ENCODE data around the gene AHDC1.
"Not testable (repeated sequence)": the region's sequence is repeated elsewhere in the genome, so short reads cannot be mapped to it uniquely, and the experiment has no call there.

The AHDC1 gene

GRCh38 chr1:27564710-27565649 is 39.0 kb downstream of the AHDC1 start:
- no peak for DNase-seq (ENCODE audit: low read depth)

DNA sequence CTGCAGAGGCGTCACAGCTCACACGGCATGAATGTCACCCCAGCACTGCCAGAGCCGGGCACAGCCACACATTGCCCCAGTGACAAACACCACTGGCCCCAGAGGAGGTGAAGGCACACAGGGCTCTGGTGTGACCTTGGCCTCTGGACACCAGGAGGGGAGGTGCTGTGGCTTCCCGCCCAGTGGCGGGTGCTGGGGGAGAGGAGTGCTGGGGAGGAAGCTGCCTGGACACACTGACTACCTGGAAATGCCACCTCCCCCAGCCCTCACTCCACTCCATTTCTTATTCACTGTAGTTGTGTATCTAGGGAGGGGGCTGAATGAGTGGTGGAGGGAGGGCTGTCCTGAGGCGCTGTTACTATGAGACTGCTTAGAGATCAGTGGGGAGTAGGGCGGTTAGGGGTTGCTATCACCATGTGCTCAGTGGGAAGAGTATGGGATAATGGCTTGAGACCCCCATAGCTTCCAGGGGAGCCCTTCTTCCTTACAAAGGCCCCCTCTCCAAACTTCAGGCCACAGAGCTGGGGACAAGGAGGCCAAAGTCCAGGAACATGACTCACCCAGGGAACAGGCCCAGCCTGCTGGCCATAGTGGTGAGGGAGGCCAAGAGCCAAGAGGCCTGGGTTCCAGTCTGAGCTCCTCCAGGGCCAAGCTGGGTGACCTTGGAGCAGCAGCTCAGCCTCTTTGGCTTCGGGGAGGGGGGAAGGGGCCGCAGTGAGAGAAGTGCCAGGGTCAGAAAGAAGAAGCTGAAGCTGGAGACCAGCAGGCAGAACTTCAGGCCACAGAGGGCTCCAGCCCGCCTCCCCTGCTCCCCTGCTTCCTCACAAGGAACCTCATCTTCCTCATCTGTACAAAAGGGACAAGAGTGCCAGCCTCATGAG is 40.1 kb downstream of the AHDC1 start:
- no peak for DNase-seq (ENCODE audit: low read depth)

- no peak for DNase-seq (ENCODE audit: low read depth)
Measured at GRCh38 chr1:27563341-27563590, 40.7 kb downstream of the AHDC1 start.

DNA sequence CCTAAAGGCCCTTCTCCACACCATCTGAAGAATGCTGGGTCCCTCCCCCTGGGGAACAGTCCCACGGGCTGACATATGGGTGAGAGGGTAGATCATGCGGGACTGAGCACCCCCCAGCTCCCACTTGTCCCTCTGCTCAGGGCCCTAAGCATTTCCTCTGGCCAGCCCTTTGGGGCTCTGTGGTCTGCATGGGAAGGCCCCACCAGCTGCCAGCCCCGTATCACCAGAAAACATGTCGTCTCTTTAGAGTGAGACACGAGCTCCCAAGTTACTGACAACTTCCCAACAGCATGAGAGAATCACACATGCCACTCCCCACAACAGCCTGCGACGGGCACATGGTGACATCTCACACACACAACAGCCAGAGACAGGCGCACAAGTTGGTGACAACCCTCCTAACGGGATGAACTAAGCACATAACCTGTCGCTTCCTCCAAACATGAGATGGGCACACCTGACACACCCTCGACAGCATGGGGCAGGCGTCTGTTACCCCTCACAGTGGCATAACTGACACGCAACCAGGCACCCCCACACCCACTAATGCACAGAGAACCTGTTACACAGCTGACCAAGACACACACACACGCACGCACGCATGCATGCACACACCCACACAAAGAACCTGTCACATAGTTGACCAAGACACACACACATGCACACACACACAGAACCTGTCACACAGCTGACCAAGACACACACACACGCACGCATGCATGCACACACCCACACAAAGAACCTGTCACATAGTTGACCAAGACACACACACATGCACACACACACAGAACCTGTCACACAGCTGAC is 41.2 kb downstream of the AHDC1 start:
- DNase-seq (ENCODE audit: low read depth): no peak

DNA sequence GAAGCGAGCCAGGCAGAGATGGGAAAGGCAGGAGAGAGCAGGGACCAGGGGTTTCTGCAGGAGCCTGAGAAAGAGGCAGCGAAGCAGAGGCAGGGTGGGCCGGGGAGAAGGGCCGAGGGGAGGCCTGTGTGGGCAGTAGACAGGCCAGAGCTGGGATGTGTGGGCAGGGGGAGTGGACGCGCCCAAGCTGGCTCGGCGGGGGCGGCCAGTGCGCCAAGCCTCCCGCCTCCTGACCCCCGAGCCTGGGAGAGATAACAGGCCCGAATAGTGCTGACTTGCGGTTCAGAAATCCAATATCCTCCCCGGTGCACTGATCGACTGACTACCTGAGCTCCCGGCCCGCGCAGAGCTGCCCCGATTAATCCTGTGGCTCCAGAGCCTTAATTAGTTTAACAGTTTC is 41.9 kb downstream of the AHDC1 start:
- no peak for DNase-seq (ENCODE audit: low read depth)

GRCh38 chr1:27561124-27561899 is 42.6 kb downstream of the AHDC1 start:
- DNase-seq (ENCODE audit: low read depth): no peak

DNA sequence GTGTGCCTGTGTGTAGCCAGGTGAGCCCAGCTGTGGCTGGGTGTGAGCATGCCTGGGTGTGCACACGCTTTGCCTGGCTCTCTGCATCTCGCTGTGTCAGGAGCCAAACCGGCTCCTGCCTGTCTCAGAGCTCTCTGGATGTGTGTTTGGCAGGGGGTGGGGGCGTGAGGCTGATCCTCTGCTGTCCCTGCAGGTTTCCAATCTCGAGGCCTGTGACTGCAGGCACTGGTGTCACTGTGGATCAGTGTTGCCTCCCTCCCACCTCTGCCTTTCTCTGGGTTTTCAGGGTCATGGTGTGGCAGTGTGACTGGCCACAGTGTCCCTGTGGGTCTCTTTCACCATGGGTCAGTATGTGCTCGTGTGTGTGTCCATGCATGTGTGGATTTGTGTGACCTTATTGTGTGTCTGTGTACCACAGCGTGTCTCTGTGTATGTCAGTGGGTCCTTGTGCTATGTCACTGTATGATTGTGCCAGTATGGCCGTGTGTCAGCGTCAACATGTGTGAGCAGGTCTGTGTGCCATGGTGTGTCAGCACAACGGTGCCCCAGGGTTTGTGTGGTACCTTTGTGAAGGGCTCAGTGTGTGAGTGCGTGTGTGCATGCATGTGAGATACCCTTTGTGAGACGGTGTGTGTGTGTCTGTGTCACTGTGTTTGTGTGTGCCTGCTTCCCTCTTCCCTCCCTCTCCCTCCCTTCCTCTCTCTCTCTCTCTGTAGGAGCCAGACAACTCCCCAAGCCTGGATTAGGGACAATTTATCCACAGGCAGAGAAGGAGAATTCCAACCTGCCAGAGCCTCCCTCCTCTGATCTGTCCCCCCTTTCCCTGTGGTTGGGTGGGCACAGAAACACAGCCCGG is 43.4 kb downstream of the AHDC1 start:
- no peak for DNase-seq (ENCODE audit: low read depth)

DNA sequence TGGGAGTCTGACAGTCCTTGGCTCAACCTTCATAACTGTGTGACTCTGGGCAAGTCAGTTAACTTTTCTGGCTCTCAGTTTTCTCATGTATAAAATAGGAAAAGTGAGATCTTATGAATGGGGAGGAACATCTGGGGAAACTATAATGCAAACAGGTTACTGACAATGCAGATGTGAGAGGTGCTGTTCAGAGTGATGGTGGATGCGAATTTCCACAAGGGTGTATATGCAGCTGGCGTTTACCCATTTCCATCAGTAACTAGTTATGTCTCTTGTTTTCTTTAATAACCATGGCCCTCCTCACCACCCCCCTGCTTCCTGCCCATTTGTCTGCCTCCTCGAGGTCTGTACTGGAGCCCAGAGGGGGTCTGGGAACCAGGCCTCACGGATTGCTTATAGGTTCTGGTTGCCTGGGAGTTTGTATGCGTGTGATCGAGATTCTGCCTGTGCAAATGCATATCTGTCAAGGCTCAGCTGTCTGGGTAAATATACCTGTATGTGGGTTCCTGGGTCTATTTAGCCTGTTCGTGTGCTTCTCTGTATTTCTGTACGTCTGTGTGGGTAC is 44.4 kb downstream of the AHDC1 start:
- no peak for DNase-seq (ENCODE audit: low read depth)

DNA sequence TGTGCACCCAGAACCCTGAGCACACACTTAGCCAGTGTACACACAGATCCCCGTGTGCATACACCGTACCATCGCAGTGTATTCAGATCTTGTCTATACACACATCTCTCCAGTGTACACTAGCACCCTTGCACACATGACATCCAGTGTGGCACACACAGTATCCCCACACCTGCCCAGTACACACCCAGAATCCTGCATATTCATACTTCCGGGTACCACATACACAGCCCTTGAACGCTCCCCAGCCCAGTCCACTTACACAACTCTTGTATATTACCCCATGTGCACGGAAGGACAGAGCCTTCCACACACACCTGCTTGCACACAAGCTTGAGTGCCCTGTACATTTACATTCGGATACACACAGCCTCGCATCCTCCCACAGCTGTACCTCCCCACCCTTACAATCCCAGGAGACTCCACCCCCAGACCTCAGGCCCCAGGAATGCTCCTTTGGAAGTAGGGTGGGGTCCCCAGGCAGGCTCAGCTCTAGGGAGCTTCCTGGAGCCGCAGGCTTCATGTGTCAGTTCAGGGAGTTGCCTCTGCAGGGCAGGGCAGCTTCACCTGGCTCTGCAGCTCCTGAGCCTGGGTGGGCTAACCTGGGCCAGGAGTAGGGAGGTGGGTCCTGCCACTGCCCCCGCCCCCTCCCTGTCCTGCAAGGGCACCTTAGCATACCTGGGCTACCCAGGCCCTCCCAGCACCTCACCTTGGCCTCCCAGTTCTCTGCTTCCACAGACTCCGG is 46.2 kb downstream of the AHDC1 start:
- DNase-seq (ENCODE audit: low read depth): no peak

DNA sequence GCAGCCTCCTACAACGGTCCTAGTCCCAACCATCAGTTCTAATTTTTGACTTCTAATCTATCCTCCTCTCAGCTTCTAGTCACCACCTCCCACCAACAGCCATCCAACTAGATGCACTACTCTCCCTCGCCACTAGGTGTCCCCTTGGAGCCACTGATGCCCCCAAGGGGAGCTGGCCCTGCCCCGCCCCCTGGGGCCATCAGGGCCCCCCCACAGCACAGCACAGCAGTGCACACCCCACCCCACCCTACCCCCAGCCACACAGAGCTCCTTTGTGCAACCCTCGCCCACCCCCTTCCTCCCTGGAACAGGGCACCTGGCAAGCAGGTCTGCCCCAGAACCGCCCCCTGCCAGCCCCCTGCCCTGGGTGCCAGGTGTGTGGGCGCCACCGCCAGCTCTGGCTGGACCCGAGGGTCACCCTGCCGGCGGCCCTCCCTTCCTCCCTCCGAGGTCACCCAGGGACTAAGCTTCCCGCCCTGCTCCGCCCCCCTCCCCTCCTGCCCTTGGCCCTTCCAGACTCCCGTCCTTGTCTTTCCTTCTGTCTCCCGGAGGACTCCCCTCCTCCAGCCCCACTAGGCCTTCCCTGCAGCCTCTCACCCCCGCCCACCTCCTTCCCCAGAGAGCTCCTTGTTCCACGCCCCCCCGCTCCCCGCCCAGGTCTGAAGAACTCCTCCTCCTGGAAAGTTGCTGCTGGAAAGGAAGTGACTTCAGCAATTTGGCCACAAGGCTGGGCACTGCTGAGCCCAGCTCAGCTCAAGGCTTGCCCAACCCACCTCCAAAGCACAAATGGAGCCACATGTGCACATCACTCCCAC is 47.0 kb downstream of the AHDC1 start:
- peak; percentile 54 for DNase-seq (ENCODE audit: low read depth)

DNA sequence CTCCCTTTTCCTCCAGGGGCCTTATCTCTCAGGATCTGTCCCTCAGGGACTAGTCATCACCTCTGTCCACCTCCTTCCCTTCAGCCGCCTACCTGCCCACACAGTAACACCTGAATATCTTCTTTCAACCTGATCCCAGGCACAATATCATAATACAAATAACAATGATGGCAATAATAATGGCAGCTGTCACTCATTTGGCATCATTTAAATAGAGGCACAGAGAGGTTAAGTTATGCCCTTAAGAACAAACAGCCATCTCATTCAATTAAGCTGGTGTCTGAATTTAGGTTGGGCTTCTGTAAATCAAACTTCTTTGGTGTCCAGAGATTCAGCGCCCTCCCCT is 47.5 kb downstream of the AHDC1 start:
- DNase-seq (ENCODE audit: low read depth): no peak

DNA sequence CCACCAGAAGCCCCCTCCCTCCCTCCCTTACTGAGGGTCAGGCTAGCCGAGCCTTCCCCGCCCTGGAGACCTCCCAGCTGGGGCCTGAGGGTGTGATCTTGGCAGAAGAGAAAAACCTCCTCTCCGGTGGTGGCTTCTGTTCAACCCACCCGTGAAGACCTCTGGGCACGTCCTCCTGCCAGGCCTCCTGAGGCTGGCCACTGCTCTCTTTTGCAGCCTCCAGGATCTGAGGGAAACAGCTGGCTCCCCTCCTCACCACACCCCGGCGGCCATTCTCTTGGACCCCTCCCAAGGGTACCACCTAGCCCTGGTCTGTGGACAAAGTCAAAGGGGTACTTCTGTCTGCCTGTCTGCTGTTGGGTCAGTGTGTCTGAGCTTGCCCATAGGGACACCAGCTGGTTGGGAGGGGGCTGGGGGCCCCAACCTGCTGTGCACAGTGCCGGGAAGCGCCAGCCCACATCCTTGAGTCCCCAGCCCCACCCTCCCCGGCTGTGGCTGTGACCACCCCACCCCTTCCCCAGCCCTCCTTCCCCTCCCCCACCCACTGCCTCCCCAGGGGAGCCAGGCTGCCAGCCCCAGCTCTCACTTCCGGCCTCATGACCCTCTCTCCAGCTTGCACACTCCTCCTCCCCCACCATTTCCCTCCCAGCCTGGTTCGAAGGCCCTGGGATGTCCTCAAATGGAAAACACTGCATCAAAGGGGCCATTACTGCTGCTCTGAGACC is 48.1 kb downstream of the AHDC1 start:
- no peak for DNase-seq (ENCODE audit: low read depth)

DNA sequence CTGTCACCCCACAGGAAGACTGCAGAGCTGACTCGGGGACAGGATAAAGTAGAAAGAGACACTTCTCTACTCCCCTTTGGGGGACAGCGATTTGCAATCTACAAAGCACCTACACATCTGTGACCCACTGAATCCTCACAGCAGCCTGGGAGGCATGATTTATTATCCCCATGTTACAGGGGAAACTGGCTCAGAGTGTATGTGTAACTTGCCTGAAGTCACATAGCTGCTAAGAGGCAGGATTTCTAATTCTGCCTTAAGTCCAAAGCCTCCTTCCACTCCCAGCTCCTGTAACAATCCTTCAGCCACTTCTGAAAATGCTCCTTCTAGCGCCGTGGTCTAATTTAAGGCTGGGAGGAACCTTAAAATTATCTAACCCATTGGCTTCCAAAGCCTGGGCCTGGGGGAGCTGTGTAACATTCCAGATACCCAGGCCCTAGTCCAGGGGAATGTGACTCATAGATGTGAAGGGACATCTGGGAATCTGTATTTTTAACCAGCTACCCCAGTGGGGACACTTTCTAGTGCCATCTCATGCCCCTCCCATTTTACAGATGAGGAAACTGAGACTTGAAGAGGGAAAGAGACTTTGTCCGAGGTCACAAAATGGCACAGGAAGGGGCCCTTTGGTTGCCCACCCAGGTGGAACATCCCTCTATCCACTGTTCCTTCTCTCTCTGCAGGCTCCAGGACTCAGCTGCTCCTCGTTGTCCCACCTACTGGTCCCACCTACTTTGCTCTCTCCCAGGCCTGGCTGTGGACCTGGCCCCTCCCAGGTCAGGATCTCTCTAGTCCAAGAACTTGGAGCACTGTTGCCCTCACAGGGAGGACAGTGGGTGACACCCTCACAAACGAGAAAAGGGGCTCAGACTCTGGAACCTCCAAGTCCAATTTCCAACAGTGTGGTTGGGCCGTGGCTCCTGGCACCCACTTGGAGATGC is 48.9 kb downstream of the AHDC1 start:
- no peak for DNase-seq (ENCODE audit: low read depth)

- no peak for DNase-seq (ENCODE audit: low read depth)
Measured at GRCh38 chr1:27554293-27554692, 49.7 kb downstream of the AHDC1 start.

GRCh38 chr1:27553823-27554222 is 50.1 kb downstream of the AHDC1 start:
- not testable (repeated sequence) for DNase-seq (ENCODE audit: low read depth)

DNA sequence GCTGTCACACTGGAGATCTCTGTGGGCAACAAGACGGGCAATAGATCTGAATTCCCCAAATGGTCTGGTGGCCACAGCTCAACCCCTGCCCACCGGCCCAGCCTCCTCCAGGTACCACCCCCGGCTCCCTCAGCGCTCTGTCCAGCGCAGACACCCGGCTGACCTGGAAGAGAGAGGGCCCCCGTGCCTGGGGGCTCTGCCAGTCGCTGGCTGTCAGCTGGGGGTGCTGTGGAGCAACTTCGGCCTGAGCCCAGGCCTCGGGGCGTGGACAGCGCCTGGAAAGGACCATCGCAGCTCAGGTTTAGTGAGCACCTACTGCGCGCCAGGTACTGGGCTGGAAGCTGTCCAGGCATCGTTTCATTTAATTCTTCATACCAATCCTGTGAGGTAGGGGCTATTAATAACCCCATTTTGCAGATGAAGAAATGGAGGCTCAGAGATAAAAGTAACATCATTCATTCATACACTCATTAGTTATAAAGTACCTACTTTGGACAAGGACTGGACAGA is 51.0 kb downstream of the AHDC1 start:
- DNase-seq (ENCODE audit: low read depth): no peak

DNA sequence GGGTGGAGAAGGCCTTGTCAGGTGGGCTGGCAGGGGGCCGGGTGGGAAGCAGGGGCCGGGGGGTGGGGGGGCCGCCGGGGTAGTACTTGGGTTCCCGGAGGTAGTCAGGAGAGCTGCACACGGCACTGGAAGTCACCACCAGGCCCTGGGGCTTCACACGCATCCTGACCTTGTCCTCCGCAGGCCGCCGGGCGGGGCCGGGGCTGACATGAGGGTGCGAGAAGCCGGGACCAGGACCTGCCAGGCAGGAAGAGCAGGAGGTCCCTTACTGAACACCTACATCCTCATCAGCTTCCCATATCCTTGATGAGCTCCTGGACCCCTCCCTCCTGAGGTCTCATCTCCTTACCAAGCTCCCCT is 52.0 kb downstream of the AHDC1 start:
- DNase-seq (ENCODE audit: low read depth): no peak
